PC-9 (cell line): ENCODE results near the gene PFKFB3. TPM values are rescaled to one million over a fixed set of nuclear protein-coding genes. Genes with fewer than 3 reads are reported as not detected.
A peak's percentile ranks its signal among the peaks of the same experiment; 100 is the strongest.

Experiments
- BruUV-seq: library from RNA; stranded (reverse); fragments of 400-500 nt; replicated peaks from 2 replicates; lab custom pipeline; 2021; lab: Mats Ljungman, UMichigan
- CTCF ChIA-PET: fragments of 300-600 bp; sonication (Branson Sonifier 250); formaldehyde crosslinking; loops from one replicate; lab custom pipeline; 2022; ENCODE audit warnings: antibody characterized with exemption; lab: Charles Lee
- POLR2A ChIA-PET: fragments of 300-600 bp; sonication (Branson Sonifier 250); formaldehyde crosslinking; loops from one replicate; lab custom pipeline; 2022; ENCODE audit warnings: antibody characterized with exemption; ENCODE audit not compliant: unreplicated experiment; lab: Charles Lee
- DNase-seq, 2 experiments: peaks; one replicate each; pipeline versions ENCODE4 v3.0.0 to v3.0.0-alpha.2; 2015 to 2022; ENCODE audit warnings: mixed read lengths in 1 of 2
- H2AFZ ChIP-seq: fragments of 200-600 bp; sonication (generic); 2 replicates; pipeline ENCODE4 v1.8.1; 2017; ENCODE audit warnings: antibody characterized with exemption
- H3F3A ChIP-seq: fragments of 200-600 bp; sonication (generic); 2 replicates; pipeline ENCODE4 v1.8.1; 2017; ENCODE audit warnings: antibody characterized with exemption, mild to moderate bottlenecking, low read depth; ENCODE audit not compliant: insufficient read depth
- H3K27ac ChIP-seq: fragments of 200-600 bp; sonication (generic); 2 replicates; pipeline ENCODE4 v1.6.1; 2016; ENCODE audit warnings: mixed run types
- H3K27me3 ChIP-seq: fragments of 200-600 bp; sonication (generic); 2 replicates; pipeline ENCODE4 v1.6.1; 2016; ENCODE audit warnings: low read depth, mixed run types; ENCODE audit not compliant: insufficient read depth
- H3K36me3 ChIP-seq: fragments of 200-600 bp; sonication (generic); 2 replicates; pipeline ENCODE4 v1.6.1; 2016; ENCODE audit warnings: low read depth, mixed run types
- H3K4me1 ChIP-seq: fragments of 200-600 bp; sonication (generic); replicated peaks from 2 replicates; pipeline ENCODE4 v1.6.1; 2016; ENCODE audit warnings: mixed run types; ENCODE audit not compliant: insufficient read depth
- H3K4me2 ChIP-seq: fragments of 200-600 bp; sonication (generic); 2 replicates; pipeline ENCODE4 v1.6.1; 2017; ENCODE audit warnings: mixed run types
- H3K4me3 ChIP-seq: fragments of 200-600 bp; sonication (generic); 2 replicates; pipeline ENCODE4 v1.6.1; 2016; ENCODE audit warnings: mixed run types
- H3K79me2 ChIP-seq: fragments of 200-600 bp; sonication (generic); 2 replicates; pipeline ENCODE4 v1.6.1; 2017; ENCODE audit warnings: low read depth, mixed run types
- H3K9me2 ChIP-seq: fragments of 200-600 bp; sonication (generic); 2 replicates; pipeline ENCODE4 v1.8.1; 2017; ENCODE audit warnings: mild to moderate bottlenecking; ENCODE audit not compliant: insufficient read depth
- H3K9me3 ChIP-seq: fragments of 200-600 bp; sonication (generic); 2 replicates; pipeline ENCODE4 v1.8.1; 2016; ENCODE audit warnings: low read depth; ENCODE audit not compliant: insufficient read depth
- H4K20me1 ChIP-seq: fragments of 200-600 bp; sonication (generic); 2 replicates; pipeline ENCODE4 v1.8.1; 2017; ENCODE audit not compliant: insufficient read depth
- CTCF ChIP-seq: fragments of 200-600 bp; sonication (generic); conservative IDR thresholded peaks from 2 replicates; pipeline ENCODE4 v1.6.1; 2017; ENCODE audit warnings: mixed run types, antibody characterized with exemption, mild to moderate bottlenecking, moderate library complexity
- EZH2 ChIP-seq: fragments of 200-600 bp; sonication (generic); IDR thresholded peaks from 2 replicates; pipeline ENCODE4 v1.8.0; 2017; ENCODE audit warnings: antibody characterized with exemption, low read depth
- intact Hi-C: fragments of 100-400 bp; cut with micrococcal nuclease; formaldehyde crosslinking; loops from one replicate; pipeline ENCODE4 v1.10.0; 2022; ENCODE audit not compliant: unreplicated experiment
- total RNA-seq: library from RNA; stranded (reverse); gene quantifications from 2 replicates; pipeline ENCODE4 v1.2.3, GENCODE V29; 2021

PFKFB3 gene
- total RNA-seq, 1 experiment from 2014 or later: 37.8 TPM

GRCh38 chr10:6202098-6202683, 541 bp upstream of the PFKFB3 start:
- intact Hi-C loops: loop anchor here (1.0 to 10.0 kb wide), 6 partner anchors 75 to 463 kb away; no protein-coding TSS in a partner anchor
- POLR2A ChIA-PET: interaction anchor here (0.6 to 1.2 kb wide), 5 partner anchors 15 to 392 kb away, joined by 3 to 11 read pairs (median 5); no protein-coding TSS in a partner anchor
- no peak overlapping the region for H2AFZ ChIP-seq

GRCh38 chr10:6203331-6204062, 765 bp downstream of the PFKFB3 start:
- peak overlapping the region; percentile 91 for H3K4me2 ChIP-seq
- no TSS peak for BruUV-seq
- DNase-seq: peak in 1 of 2 experiments; percentile 68

More at GRCh38 chr10:6202098-6202683, 541 bp upstream of the PFKFB3 start:
- BruUV-seq: no TSS peak
- Histone ChIP-seq H3K27me3 (no peaks in the 10 kb centered on the region), H3K9me2 (no peaks in the 10 kb centered on the region), H3K9me3 (no peaks in the 10 kb centered on the region), H3K4me2 (peak overlapping the region; percentile 91), H3K4me1 (peaks cover 14% of the 10 kb centered on the region; the same call in 1 of the 2 replicates), H4K20me1 (peaks cover 11% of the 10 kb centered on the region), H3K27ac (no peak overlapping the region), H3F3A (peaks cover 6% of the 10 kb centered on the region), H3K4me3 (peak overlapping the region; percentile 90; the same call in 1 of the 2 replicates), H3K36me3 (no peaks in the 10 kb centered on the region), H3K79me2 (peaks cover 11% of the 10 kb centered on the region)
- TF ChIP-seq CTCF: no peak
- no peak for TF ChIP-seq EZH2
- no peak for DNase-seq
- CTCF ChIA-PET: interaction anchor here (0.5 to 1.7 kb wide), 7 partner anchors 50 to 404 kb away, joined by 3 to 34 read pairs (median 3); no protein-coding TSS in a partner anchor

More at GRCh38 chr10:6203331-6204062, 765 bp downstream of the PFKFB3 start:
- intact Hi-C loops: loop anchor here (2.0 to 10.0 kb wide), 4 partner anchors 74 to 461 kb away; no protein-coding TSS in a partner anchor
- Histone ChIP-seq H3K9me2 (no peaks in the 10 kb centered on the region), H3K9me3 (no peaks in the 10 kb centered on the region), H3K27ac (peak overlapping the region; percentile 55), H3K36me3 (no peaks in the 10 kb centered on the region), H3K27me3 (no peaks in the 10 kb centered on the region), H3K79me2 (peaks cover 23% of the 10 kb centered on the region), H3K4me1 (peaks cover 14% of the 10 kb centered on the region; the same call in 1 of the 2 replicates), H4K20me1 (peaks cover 11% of the 10 kb centered on the region), H3K4me3 (peak overlapping the region; percentile 90), H2AFZ (peak overlapping the region; percentile 76), H3F3A (peaks cover 6% of the 10 kb centered on the region)
- TF ChIP-seq EZH2 (no peak), CTCF (0 out of 2 replicates have a peak, but pooled peaks have one; percentile 16)
- ChIA-PET CTCF (interaction anchor here (0.9 to 1.7 kb wide), 2 partner anchors 79 to 198 kb away, joined by 3 to 34 read pairs; no protein-coding TSS in a partner anchor), POLR2A (interaction anchor here (0.6 to 1.2 kb wide), 2 partner anchors 196 to 211 kb away, joined by 6 to 13 read pairs; no protein-coding TSS in a partner anchor)
